Calu3 (cell line): ENCODE data around the gene ANKS3. TPM values are rescaled to one million over a fixed set of nuclear protein-coding genes. Genes with fewer than 3 reads are reported as not detected.

Experiments used
- BruUV-seq: library from RNA; stranded (reverse); fragments of 400-500 nt; replicated peaks from 2 replicates; lab custom pipeline; 2021; lab: Mats Ljungman, UMichigan
- CTCF ChIA-PET: fragments of 300-600 bp; sonication (Branson Sonifier 250); formaldehyde crosslinking; loops from one replicate; lab custom pipeline; 2022; ENCODE audit warnings: antibody characterized with exemption; lab: Charles Lee
- DNase-seq: peaks from one replicate; pipeline ENCODE4 v3.0.0; 2022
- H3K27ac Mint-ChIP-seq: one replicate; pipeline ENCODE4 v1.8.0; 2022; ENCODE audit warnings: mixed read lengths; ENCODE audit not compliant: unreplicated experiment
- H3K27me3 Mint-ChIP-seq: one replicate; pipeline ENCODE4 v1.8.0; 2022; ENCODE audit warnings: mixed read lengths; ENCODE audit not compliant: unreplicated experiment
- H3K36me3 Mint-ChIP-seq: one replicate; pipeline ENCODE4 v1.8.0; 2022; ENCODE audit warnings: mild to moderate bottlenecking, moderate library complexity, mixed read lengths; ENCODE audit not compliant: insufficient read depth, unreplicated experiment
- H3K4me1 Mint-ChIP-seq: one replicate; pipeline ENCODE4 v1.8.0; 2022; ENCODE audit warnings: mild to moderate bottlenecking, low read depth, mixed read lengths; ENCODE audit not compliant: unreplicated experiment
- H3K4me3 Mint-ChIP-seq: one replicate; pipeline ENCODE4 v1.8.0; 2022; ENCODE audit warnings: mild to moderate bottlenecking, low read depth, moderate library complexity, mixed read lengths; ENCODE audit not compliant: unreplicated experiment
- H3K9me3 Mint-ChIP-seq: one replicate; pipeline ENCODE4 v1.8.0; 2022; ENCODE audit warnings: low read depth, mixed read lengths; ENCODE audit not compliant: unreplicated experiment
- intact Hi-C: fragments of 100-400 bp; cut with micrococcal nuclease; formaldehyde crosslinking; loops from one replicate; pipeline ENCODE4 v1.10.0; 2022; ENCODE audit not compliant: unreplicated experiment
- total RNA-seq: library from RNA; stranded (reverse); gene quantifications from 2 replicates; pipeline ENCODE4 v1.2.3, GENCODE V29; 2022
- TF ChIP-seq, protein P1 (sequence below): fragments of 200-600 bp; IDR thresholded peaks from one replicate; pipeline ENCODE4 v1.8.0; 2022; ENCODE audit warnings: antibody characterized with exemption; ENCODE audit not compliant: unreplicated experiment

ANKS3 gene
- total RNA-seq, 1 experiment from 2014 or later = 46.9 TPM

DNA sequence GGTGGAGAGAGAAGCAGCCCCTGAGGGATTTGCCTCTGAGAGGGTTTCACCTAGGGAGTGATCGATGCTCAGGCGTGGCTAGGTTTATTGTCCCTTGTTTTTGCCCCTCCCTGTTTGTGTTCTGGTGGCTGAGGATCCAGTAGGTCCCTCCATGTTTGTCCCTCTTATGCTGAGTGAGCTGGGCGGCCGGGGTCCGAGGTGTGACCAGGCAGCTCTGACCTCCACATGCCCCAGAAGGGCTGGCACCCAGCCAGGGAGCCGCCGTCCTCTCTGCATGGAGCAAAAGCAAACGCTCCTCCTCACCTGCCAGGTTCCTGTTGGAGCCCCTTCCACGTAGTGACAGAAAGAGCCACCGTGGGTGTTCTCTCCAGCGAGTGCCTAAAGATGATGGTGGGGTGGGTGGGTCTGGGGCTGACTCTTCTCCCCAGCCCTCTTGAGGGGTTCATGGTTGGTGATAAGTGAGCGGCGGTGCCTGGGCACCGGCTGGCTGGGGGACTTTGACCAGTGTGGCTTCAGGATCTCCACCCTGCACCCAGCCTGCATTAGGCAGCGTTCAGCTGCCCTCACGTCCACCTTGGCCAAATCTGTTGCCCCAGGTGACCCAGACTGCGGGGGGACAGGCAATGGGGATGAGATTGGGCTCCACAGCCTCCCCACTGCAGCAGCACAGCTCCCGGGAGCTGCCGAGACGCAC lies 54.8 kb downstream of the ANKS3 start:
- Mint-ChIP-seq H3K4me3 (peak overlapping the region; percentile 63), H3K9me3 (no peaks in the 10 kb centered on the region), H3K27me3 (no peaks in the 10 kb centered on the region), H3K27ac (peak overlapping the region; percentile 74), H3K36me3 (peaks cover 75% of the 10 kb centered on the region), H3K4me1 (peaks cover 19% of the 10 kb centered on the region)
- peak; percentile 75 for DNase-seq
- no TSS peak for BruUV-seq
- intact Hi-C loops = no loop called here
- TF ChIP-seq, protein P1, sequence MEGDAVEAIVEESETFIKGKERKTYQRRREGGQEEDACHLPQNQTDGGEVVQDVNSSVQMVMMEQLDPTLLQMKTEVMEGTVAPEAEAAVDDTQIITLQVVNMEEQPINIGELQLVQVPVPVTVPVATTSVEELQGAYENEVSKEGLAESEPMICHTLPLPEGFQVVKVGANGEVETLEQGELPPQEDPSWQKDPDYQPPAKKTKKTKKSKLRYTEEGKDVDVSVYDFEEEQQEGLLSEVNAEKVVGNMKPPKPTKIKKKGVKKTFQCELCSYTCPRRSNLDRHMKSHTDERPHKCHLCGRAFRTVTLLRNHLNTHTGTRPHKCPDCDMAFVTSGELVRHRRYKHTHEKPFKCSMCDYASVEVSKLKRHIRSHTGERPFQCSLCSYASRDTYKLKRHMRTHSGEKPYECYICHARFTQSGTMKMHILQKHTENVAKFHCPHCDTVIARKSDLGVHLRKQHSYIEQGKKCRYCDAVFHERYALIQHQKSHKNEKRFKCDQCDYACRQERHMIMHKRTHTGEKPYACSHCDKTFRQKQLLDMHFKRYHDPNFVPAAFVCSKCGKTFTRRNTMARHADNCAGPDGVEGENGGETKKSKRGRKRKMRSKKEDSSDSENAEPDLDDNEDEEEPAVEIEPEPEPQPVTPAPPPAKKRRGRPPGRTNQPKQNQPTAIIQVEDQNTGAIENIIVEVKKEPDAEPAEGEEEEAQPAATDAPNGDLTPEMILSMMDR = no peak
- CTCF ChIA-PET = no interaction called here

DNA sequence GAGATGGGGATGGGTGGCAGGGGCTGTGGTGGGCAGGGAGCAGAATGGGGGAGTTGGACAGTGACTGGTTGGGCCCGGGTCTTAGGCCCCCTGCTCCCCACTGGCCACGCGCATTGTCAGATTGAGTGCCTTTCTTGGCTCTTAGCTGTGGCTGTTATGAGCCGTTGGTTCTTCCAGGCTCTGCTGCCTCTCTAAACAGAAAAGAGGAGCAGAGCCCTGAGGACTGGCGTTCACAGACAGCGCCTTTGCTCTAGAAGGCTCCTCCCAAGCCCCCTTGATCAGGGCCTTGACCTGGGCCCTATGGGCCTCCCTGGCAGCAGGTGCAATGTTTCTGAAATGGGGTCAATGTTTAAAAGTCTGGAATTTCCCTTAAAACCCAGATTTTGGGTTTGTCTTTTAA lies 55.5 kb downstream of the ANKS3 start:
- peak overlapping the region; percentile 63 for H3K4me3 Mint-ChIP-seq
- intact Hi-C loops = no loop called here
- TF ChIP-seq, protein P1 = no peak
- H3K27ac Mint-ChIP-seq = no peak overlapping the region
- no TSS peak for BruUV-seq
- peaks cover 19% of the 10 kb centered on the region for H3K4me1 Mint-ChIP-seq
- no peaks in the 10 kb centered on the region for H3K9me3 Mint-ChIP-seq
- no peaks in the 10 kb centered on the region for H3K27me3 Mint-ChIP-seq
- no peak for DNase-seq
- H3K36me3 Mint-ChIP-seq = peaks cover 75% of the 10 kb centered on the region
- CTCF ChIA-PET = no interaction called here

DNA sequence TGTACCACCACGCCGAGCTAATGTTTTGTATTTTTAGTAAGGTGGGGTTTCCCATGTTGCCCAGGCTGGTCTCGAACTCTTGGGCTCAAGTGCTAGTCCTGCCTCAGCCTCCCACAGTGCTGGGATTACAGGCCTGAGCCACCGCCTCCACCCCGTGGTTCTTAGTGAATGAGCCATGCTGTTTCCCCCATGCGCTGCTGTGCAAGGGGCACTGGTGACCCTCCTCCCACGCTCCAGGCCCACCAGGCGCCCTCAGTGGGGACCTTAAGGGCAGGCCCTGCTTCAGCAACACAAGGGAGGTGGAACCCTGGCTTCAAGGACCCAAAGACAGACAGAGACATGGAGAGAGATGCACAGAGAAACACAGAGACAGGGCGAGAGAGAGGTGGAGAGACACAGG lies 56.1 kb downstream of the ANKS3 start:
- no peak overlapping the region for H3K27ac Mint-ChIP-seq
- peaks cover 19% of the 10 kb centered on the region for H3K4me1 Mint-ChIP-seq
- H3K4me3 Mint-ChIP-seq = no peak overlapping the region
- CTCF ChIA-PET = no interaction called here
- intact Hi-C loops = no loop called here
- H3K36me3 Mint-ChIP-seq = peaks cover 74% of the 10 kb centered on the region
- DNase-seq = no peak
- no TSS peak for BruUV-seq
- no peaks in the 10 kb centered on the region for H3K27me3 Mint-ChIP-seq
- no peaks in the 10 kb centered on the region for H3K9me3 Mint-ChIP-seq
- TF ChIP-seq, protein P1 = no peak

DNA sequence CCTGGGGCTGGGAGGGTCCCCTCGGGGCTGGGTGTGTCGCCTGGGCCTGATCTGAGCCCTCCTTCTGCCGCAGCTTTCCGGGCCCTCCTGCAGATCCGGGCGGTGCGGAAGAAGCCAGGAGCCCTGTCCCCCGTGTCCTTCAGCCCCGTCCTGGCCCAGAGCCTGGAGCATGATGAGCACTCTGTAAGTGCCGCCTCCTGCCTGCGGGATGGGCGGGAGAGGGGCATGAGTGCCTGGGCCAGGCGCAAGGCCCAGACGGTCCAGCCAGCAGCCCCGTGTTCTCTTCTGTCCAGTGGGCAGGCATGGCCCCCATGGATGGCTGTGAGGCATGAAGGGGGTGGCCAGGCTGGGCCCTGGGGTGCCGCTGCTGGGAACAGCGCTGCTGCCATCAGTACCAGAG lies 56.7 kb downstream of the ANKS3 start:
- CTCF ChIA-PET = no interaction called here
- Mint-ChIP-seq H3K36me3 (peaks cover 70% of the 10 kb centered on the region), H3K4me1 (peaks cover 19% of the 10 kb centered on the region), H3K4me3 (no peak overlapping the region), H3K9me3 (no peaks in the 10 kb centered on the region), H3K27me3 (no peaks in the 10 kb centered on the region), H3K27ac (no peak overlapping the region)
- no TSS peak for BruUV-seq
- no peak for DNase-seq
- intact Hi-C loops = no loop called here
- TF ChIP-seq, protein P1 = no peak
